Activated CD8-positive, alpha-beta T cell treated with anti-CD3 and anti-CD28 coated beads for 36 hours (primary cell): Measurements from ENCODE around the gene CRYAA. TPM values are rescaled to one million over a fixed set of nuclear protein-coding genes. Genes with fewer than 3 reads are reported as not detected.

ENCODE experiments used
- ATAC-seq: fragments of 200-7000 bp; cut with Tn5 transposase; one replicate; pipeline ENCODE4 v1.10.0; 2021; ENCODE audit warnings: mild to moderate bottlenecking, moderate library complexity
- CTCF ChIA-PET: fragments of 350-600 bp; sonication (Branson Sonifier 250); formaldehyde crosslinking; loops from one replicate; lab custom pipeline; 2021; ENCODE audit warnings: antibody characterized with exemption; lab: Charles Lee
- POLR2A ChIA-PET: fragments of 350-600 bp; sonication (Branson Sonifier 250); formaldehyde crosslinking; loops from one replicate; lab custom pipeline; 2021; ENCODE audit warnings: antibody characterized with exemption; lab: Charles Lee
- DNase-seq: peaks from one replicate; pipeline ENCODE4 v3.0.0-alpha.2; 2020
- H3K27ac Mint-ChIP-seq: one replicate; pipeline ENCODE4 v1.8.0; 2021; ENCODE audit warnings: mild to moderate bottlenecking, mixed read lengths
- H3K27me3 Mint-ChIP-seq: one replicate; pipeline ENCODE4 v1.8.0; 2021; ENCODE audit warnings: mixed read lengths
- H3K36me3 Mint-ChIP-seq: one replicate; pipeline ENCODE4 v1.8.0; 2021; ENCODE audit warnings: low read depth, mixed read lengths
- H3K4me1 Mint-ChIP-seq: one replicate; pipeline ENCODE4 v1.8.0; 2021; ENCODE audit warnings: low read depth, mixed read lengths
- H3K4me3 Mint-ChIP-seq: one replicate; pipeline ENCODE4 v1.8.0; 2021; ENCODE audit warnings: mild to moderate bottlenecking, moderate library complexity, mixed read lengths
- H3K9me3 Mint-ChIP-seq: one replicate; pipeline ENCODE4 v1.8.0; 2021; ENCODE audit warnings: mixed read lengths
- intact Hi-C: fragments of 100-400 bp; cut with micrococcal nuclease; formaldehyde crosslinking; loops from one replicate; pipeline ENCODE4 v1.10.0; 2022
- total RNA-seq, 2 experiments: library from RNA; stranded (reverse); gene quantifications; one replicate each; pipeline ENCODE4 v1.2.3, GENCODE V29; 2021
- TF ChIP-seq, protein P1 (sequence below): fragments of 200-600 bp; IDR thresholded peaks from one replicate; pipeline ENCODE4 v1.8.0; 2022; ENCODE audit warnings: antibody characterized with exemption, mild to moderate bottlenecking

The CRYAA gene
- total RNA-seq, 2 experiments from 2014 or later: not detected

DNA sequence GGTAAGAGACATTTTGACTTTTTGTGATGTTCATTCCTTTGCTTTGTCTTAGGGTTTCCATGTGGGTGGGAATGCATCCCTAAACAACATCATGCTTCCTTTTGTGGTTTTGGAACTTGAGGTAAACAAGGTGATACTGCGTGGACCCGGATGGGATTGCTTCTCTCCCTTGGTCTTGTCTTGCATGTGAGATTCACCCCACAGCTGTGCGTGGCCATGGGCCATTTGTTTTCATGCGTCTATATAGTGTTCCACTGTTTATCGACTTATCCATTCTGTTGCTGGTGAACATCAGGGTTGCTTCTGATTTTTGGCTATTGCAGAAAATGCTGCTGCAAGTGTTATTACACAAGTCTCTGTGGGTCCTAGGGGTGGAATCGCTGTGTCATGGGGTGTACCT, 21.1 kb downstream of the CRYAA start:
- CTCF ChIA-PET: no interaction called here
- ATAC-seq (no peak), DNase-seq (no peak)
- Mint-ChIP-seq H3K4me3 (no peak overlapping the region), H3K9me3 (no peaks in the 10 kb centered on the region), H3K36me3 (no peaks in the 10 kb centered on the region), H3K27me3 (no peaks in the 10 kb centered on the region), H3K4me1 (peaks cover 4% of the 10 kb centered on the region), H3K27ac (no peak overlapping the region)
- intact Hi-C loops: no loop called here
- TF ChIP-seq, protein P1, sequence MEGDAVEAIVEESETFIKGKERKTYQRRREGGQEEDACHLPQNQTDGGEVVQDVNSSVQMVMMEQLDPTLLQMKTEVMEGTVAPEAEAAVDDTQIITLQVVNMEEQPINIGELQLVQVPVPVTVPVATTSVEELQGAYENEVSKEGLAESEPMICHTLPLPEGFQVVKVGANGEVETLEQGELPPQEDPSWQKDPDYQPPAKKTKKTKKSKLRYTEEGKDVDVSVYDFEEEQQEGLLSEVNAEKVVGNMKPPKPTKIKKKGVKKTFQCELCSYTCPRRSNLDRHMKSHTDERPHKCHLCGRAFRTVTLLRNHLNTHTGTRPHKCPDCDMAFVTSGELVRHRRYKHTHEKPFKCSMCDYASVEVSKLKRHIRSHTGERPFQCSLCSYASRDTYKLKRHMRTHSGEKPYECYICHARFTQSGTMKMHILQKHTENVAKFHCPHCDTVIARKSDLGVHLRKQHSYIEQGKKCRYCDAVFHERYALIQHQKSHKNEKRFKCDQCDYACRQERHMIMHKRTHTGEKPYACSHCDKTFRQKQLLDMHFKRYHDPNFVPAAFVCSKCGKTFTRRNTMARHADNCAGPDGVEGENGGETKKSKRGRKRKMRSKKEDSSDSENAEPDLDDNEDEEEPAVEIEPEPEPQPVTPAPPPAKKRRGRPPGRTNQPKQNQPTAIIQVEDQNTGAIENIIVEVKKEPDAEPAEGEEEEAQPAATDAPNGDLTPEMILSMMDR: no peak
- POLR2A ChIA-PET: no interaction called here

DNA sequence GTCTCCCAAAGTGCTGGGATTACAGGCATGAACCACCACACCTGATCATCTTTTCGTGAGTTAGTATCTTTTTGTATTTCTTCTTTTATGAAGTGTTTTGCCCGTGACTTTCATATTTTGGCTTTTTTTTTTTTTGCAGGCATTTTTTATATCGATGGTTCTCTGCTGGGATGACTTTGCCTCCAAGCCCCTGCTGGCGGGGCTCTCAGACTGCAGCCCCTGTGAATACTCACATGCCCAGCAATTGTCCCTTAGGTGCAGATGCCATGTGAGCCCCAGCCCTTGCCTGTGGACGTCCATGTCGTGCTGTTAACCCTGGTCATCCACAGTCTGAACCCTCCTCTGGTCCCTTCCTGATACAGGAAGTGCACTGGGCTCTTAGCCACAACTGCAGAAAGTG, 21.7 kb downstream of the CRYAA start:
- H3K9me3 Mint-ChIP-seq: no peaks in the 10 kb centered on the region
- ATAC-seq: no peak
- no peaks in the 10 kb centered on the region for H3K36me3 Mint-ChIP-seq
- H3K27me3 Mint-ChIP-seq: no peaks in the 10 kb centered on the region
- intact Hi-C loops: no loop called here
- no peak for DNase-seq
- CTCF ChIA-PET: no interaction called here
- no peak overlapping the region for H3K27ac Mint-ChIP-seq
- H3K4me3 Mint-ChIP-seq: no peak overlapping the region
- POLR2A ChIA-PET: no interaction called here
- TF ChIP-seq, protein P1: no peak
- peaks cover 4% of the 10 kb centered on the region for H3K4me1 Mint-ChIP-seq

DNA sequence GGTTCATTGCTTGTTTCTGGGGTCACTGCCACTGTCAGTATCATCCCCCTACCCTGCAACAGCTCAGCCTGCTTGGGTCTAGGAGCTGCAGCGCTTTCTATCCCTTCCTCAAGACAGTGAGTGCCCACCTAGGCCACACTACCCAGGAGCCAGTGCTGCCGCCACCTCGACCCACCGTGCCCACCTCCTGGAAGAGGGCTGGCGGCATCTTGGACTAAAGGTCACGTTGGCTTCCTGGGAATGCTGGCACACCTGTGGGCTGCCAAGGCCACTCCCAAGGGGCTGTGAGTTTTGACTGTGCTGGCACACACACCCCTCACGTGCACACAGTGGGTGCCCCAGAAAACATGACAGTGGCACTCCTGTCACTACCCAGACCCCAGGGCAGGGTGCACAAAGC, 22.1 kb downstream of the CRYAA start:
- intact Hi-C loops: no loop called here
- no peak overlapping the region for H3K27ac Mint-ChIP-seq

DNA sequence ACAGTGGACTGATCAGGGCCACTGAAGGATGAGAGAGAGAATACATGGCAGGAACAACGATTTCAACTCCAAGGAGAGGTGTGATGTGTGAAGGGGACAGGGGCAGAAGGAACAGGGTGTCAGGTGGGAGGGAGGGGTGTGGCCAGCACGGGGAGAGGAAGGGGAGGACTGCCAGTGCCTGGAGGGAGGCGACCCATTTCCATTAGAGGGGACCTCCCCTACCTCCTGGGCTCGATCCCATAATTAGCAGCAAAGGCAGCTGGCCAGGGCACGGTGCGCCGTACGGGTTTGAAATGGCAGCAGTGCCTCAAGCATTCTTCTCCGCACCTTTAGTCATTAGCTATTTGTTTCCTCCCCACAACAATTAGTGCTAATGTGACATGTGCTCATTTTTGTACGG, 22.7 kb downstream of the CRYAA start:
- no peak for DNase-seq

More for the DNA sequence above, 22.1 kb downstream of the CRYAA start:
- no peaks in the 10 kb centered on the region for H3K36me3 Mint-ChIP-seq
- TF ChIP-seq, protein P1: no peak
- peaks cover 4% of the 10 kb centered on the region for H3K4me1 Mint-ChIP-seq
- H3K4me3 Mint-ChIP-seq: no peak overlapping the region
- POLR2A ChIA-PET: no interaction called here
- CTCF ChIA-PET: interaction anchor here (1.6 kb wide), 1 partner anchor 11 kb away, joined by 5 read pairs; no protein-coding TSS in a partner anchor
- DNase-seq (no peak), ATAC-seq (no peak)
- H3K27me3 Mint-ChIP-seq: no peaks in the 10 kb centered on the region
- H3K9me3 Mint-ChIP-seq: no peaks in the 10 kb centered on the region

DNA sequence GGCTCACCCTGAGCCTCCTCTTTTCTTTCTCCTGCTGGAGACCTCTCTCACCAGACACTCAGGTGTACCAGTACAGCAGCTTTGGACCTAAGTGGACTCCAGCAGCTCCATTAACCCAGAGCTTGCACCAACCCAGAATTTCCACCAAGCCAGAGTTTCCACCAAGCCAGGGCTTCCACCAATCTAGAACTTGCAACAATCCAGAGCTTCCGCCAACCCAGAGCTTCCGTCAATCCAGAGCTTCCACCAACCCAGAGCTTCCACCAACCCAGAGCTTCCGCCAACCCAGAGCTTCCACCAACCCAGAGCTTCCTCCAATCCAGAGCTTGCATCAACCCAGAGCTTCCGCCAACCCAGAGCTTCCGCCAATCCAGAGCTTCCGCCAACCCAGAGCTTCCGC, 23.2 kb downstream of the CRYAA start:
- Mint-ChIP-seq H3K36me3 (no peaks in the 10 kb centered on the region), H3K4me3 (no peak overlapping the region), H3K27ac (no peak overlapping the region), H3K27me3 (no peaks in the 10 kb centered on the region), H3K4me1 (peaks cover 8% of the 10 kb centered on the region), H3K9me3 (no peaks in the 10 kb centered on the region)
- DNase-seq: no peak
- CTCF ChIA-PET: interaction anchor here (1.6 kb wide), 1 partner anchor 10 kb away, joined by 5 read pairs; no protein-coding TSS in a partner anchor
- intact Hi-C loops: no loop called here
- ATAC-seq: no peak
- POLR2A ChIA-PET: no interaction called here
- TF ChIP-seq, protein P1: no peak

More for the DNA sequence above, 22.7 kb downstream of the CRYAA start:
- no peak overlapping the region for H3K27ac Mint-ChIP-seq
- peaks cover 4% of the 10 kb centered on the region for H3K4me1 Mint-ChIP-seq
- ChIA-PET POLR2A (no interaction called here), CTCF (interaction anchor here (1.6 kb wide), 1 partner anchor 10 kb away, joined by 5 read pairs; no protein-coding TSS in a partner anchor)
- TF ChIP-seq, protein P1: no peak
- no peak for ATAC-seq
- no peaks in the 10 kb centered on the region for H3K9me3 Mint-ChIP-seq
- no peak overlapping the region for H3K4me3 Mint-ChIP-seq
- H3K36me3 Mint-ChIP-seq: no peaks in the 10 kb centered on the region
- no peaks in the 10 kb centered on the region for H3K27me3 Mint-ChIP-seq
- intact Hi-C loops: no loop called here
